HL-60 (cell line): ENCODE measurements around the gene GPC5.

Experiments
- DNase-seq, 2 experiments: peaks; one replicate each; pipeline ENCODE4 v3.0.0-alpha.2; 2010 to 2020; ENCODE audit warnings: low read depth in 1 of 2, low spot score in 1 of 2
- H3K27ac ChIP-seq: fragments of 250-450 bp; sonication (Bioruptor Pico); replicated peaks from 2 replicates; pipeline ENCODE4 v1.5.1; 2020; ENCODE audit warnings: mild to moderate bottlenecking, moderate library complexity
- H3K27me3 ChIP-seq: fragments of 250-450 bp; sonication (Bioruptor Pico); 2 replicates; pipeline ENCODE4 v1.5.1; 2021; ENCODE audit warnings: mild to moderate bottlenecking, moderate library complexity; ENCODE audit not compliant: insufficient read depth, poor library complexity, severe bottlenecking
- H3K4me3 ChIP-seq: replicated peaks from 2 replicates; pipeline ENCODE4 v1.5.1; 2011; ENCODE audit warnings: mild to moderate bottlenecking, control low read depth, low read length; ENCODE audit not compliant: insufficient read depth
- GABPA ChIP-seq: IDR thresholded peaks from 2 replicates; pipeline ENCODE4 v1.6.1; 2012; ENCODE audit warnings: low read depth
- POLR2AphosphoS5 ChIP-seq: IDR thresholded peaks from 2 replicates; pipeline ENCODE4 v1.6.1; 2012; ENCODE audit warnings: low read depth
- SPI1 ChIP-seq: IDR thresholded peaks from 2 replicates; pipeline ENCODE4 v1.6.1; 2012; ENCODE audit warnings: low read depth, mild to moderate bottlenecking, borderline replicate concordance
- TF ChIP-seq, protein P1 (sequence below): IDR thresholded peaks from one replicate; pipeline ENCODE4 v1.5.1; 2011; ENCODE audit warnings: low read length, control low read depth, inconsistent platforms; ENCODE audit not compliant: insufficient read depth
- TF ChIP-seq, protein P2 (sequence below): IDR thresholded peaks from 2 replicates; pipeline ENCODE4 v1.6.1; 2012; ENCODE audit warnings: low read depth; ENCODE audit not compliant: insufficient replicate concordance

Gene GPC5

GRCh38 chr13:91955546-91956355 is 557.3 kb downstream of the GPC5 start:
- TF ChIP-seq POLR2AphosphoS5 (no peak), SPI1 (no peak), GABPA (no peak)
- TF ChIP-seq, protein P1, sequence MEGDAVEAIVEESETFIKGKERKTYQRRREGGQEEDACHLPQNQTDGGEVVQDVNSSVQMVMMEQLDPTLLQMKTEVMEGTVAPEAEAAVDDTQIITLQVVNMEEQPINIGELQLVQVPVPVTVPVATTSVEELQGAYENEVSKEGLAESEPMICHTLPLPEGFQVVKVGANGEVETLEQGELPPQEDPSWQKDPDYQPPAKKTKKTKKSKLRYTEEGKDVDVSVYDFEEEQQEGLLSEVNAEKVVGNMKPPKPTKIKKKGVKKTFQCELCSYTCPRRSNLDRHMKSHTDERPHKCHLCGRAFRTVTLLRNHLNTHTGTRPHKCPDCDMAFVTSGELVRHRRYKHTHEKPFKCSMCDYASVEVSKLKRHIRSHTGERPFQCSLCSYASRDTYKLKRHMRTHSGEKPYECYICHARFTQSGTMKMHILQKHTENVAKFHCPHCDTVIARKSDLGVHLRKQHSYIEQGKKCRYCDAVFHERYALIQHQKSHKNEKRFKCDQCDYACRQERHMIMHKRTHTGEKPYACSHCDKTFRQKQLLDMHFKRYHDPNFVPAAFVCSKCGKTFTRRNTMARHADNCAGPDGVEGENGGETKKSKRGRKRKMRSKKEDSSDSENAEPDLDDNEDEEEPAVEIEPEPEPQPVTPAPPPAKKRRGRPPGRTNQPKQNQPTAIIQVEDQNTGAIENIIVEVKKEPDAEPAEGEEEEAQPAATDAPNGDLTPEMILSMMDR, result no peak
- TF ChIP-seq, protein P2, sequence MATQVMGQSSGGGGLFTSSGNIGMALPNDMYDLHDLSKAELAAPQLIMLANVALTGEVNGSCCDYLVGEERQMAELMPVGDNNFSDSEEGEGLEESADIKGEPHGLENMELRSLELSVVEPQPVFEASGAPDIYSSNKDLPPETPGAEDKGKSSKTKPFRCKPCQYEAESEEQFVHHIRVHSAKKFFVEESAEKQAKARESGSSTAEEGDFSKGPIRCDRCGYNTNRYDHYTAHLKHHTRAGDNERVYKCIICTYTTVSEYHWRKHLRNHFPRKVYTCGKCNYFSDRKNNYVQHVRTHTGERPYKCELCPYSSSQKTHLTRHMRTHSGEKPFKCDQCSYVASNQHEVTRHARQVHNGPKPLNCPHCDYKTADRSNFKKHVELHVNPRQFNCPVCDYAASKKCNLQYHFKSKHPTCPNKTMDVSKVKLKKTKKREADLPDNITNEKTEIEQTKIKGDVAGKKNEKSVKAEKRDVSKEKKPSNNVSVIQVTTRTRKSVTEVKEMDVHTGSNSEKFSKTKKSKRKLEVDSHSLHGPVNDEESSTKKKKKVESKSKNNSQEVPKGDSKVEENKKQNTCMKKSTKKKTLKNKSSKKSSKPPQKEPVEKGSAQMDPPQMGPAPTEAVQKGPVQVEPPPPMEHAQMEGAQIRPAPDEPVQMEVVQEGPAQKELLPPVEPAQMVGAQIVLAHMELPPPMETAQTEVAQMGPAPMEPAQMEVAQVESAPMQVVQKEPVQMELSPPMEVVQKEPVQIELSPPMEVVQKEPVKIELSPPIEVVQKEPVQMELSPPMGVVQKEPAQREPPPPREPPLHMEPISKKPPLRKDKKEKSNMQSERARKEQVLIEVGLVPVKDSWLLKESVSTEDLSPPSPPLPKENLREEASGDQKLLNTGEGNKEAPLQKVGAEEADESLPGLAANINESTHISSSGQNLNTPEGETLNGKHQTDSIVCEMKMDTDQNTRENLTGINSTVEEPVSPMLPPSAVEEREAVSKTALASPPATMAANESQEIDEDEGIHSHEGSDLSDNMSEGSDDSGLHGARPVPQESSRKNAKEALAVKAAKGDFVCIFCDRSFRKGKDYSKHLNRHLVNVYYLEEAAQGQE, result no peak
- DNase-seq, result no peak
- Histone ChIP-seq H3K27me3 (no peaks in the 10 kb centered on the region), H3K4me3 (no peak overlapping the region), H3K27ac (no peak overlapping the region)

DNA sequence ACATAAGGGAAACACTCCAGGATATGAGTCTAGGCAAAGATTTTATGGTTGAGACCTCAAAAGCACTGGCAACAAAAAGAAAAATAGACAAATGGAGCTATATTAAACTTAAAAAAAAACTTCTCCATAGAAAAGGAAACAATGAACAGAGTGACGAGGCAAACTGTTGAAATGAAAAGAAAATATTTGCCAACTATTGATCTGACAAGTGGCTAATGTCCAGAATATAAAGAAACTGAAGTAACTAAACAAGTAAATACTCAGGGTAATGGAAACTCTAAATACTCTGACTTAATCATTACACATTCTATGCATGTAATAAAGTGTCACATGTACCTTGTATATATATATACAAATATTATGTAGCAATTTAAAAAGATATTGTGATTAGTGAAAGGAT is 562.5 kb downstream of the GPC5 start:
- TF ChIP-seq, protein P1, result no peak
- TF ChIP-seq, protein P2, result no peak
- TF ChIP-seq POLR2AphosphoS5 (no peak), GABPA (no peak), SPI1 (no peak)
- no peak overlapping the region for H3K27ac ChIP-seq
- no peak for DNase-seq
- H3K27me3 ChIP-seq, result no peaks in the 10 kb centered on the region
- no peak overlapping the region for H3K4me3 ChIP-seq

DNA sequence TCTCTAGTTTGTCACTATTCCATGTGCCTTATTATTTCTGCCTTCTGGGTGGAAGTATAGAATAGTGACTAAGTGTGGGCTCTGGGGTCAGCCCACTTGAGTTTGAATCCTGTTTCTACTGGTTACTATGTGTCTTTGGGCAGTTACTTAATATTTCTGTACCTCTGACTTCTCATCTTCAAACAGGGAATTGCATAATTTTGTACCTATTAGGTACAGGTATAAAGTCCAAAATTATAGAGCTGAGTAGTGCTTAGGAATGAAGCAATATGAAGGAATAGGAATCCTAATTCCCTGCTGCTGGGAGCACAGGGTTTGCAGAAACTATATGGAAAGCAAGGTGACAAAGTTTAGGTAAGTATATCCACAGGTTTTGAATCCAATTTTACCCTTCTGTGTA is 564.5 kb downstream of the GPC5 start:
- no peak for DNase-seq
- Histone ChIP-seq H3K27ac (no peak overlapping the region), H3K4me3 (no peak overlapping the region), H3K27me3 (no peaks in the 10 kb centered on the region)
- TF ChIP-seq GABPA (no peak), POLR2AphosphoS5 (no peak)
- TF ChIP-seq, protein P1, result no peak
- TF ChIP-seq, protein P2, result no peak
